ENCODE measurements around the gene BEST3. TPM values are rescaled to one million over a fixed set of nuclear protein-coding genes. Genes with fewer than 3 reads are reported as not detected.
"Not testable (repeated sequence)": the region's sequence is repeated elsewhere in the genome, so short reads cannot be mapped to it uniquely, and the experiment has no call there.

BEST3 gene
- total RNA-seq, 1 experiment from 2014 or later: not detected

GRCh38 chr12:69621551-69621950, 77.6 kb downstream of the BEST3 start:
- in situ Hi-C loops (cut with HindIII; ENCODE audit: low pct_unique_long_range_greater_than_20kb, low sequenced_read_pairs): no loop called here
- no peak for DNase-seq (ENCODE audit: low read depth, low spot score)

- in situ Hi-C loops (cut with HindIII; ENCODE audit: low pct_unique_long_range_greater_than_20kb, low sequenced_read_pairs): no loop called here
Observed at GRCh38 chr12:69620921-69621320, 78.2 kb downstream of the BEST3 start.

GRCh38 chr12:69620077-69620476, 79.0 kb downstream of the BEST3 start:
- in situ Hi-C loops (cut with HindIII; ENCODE audit: low pct_unique_long_range_greater_than_20kb, low sequenced_read_pairs): no loop called here
- no peak for DNase-seq (ENCODE audit: low read depth, low spot score)

More at GRCh38 chr12:69620921-69621320, 78.2 kb downstream of the BEST3 start:
- no peak for DNase-seq (ENCODE audit: low read depth, low spot score)

- in situ Hi-C loops (cut with HindIII; ENCODE audit: low pct_unique_long_range_greater_than_20kb, low sequenced_read_pairs): no loop called here
Observed at GRCh38 chr12:69619050-69619449, 80.1 kb downstream of the BEST3 start.

GRCh38 chr12:69616025-69616424, 83.1 kb downstream of the BEST3 start:
- in situ Hi-C loops (cut with HindIII; ENCODE audit: low pct_unique_long_range_greater_than_20kb, low sequenced_read_pairs): no loop called here
- no peak for DNase-seq (ENCODE audit: low read depth, low spot score)

More at GRCh38 chr12:69619050-69619449, 80.1 kb downstream of the BEST3 start:
- DNase-seq (ENCODE audit: low read depth, low spot score): no peak

GRCh38 chr12:69613351-69613750, 85.8 kb downstream of the BEST3 start:
- DNase-seq (ENCODE audit: low read depth, low spot score): no peak

GRCh38 chr12:69610729-69611128, 88.4 kb downstream of the BEST3 start, which contains the start of gene LRRC10:
LRRC10 (minus strand) TSS chr12:69610907; CDS start chr12:69610838, 69 bp downstream.
- no peak for DNase-seq (ENCODE audit: low read depth, low spot score)
- in situ Hi-C loops (cut with HindIII; ENCODE audit: low pct_unique_long_range_greater_than_20kb, low sequenced_read_pairs): no loop called here

More at GRCh38 chr12:69613351-69613750, 85.8 kb downstream of the BEST3 start:
- in situ Hi-C loops (cut with HindIII; ENCODE audit: low pct_unique_long_range_greater_than_20kb, low sequenced_read_pairs): no loop called here

- in situ Hi-C loops (cut with HindIII; ENCODE audit: low pct_unique_long_range_greater_than_20kb, low sequenced_read_pairs): no loop called here
- DNase-seq (ENCODE audit: low read depth, low spot score): no peak
Observed at GRCh38 chr12:69610126-69610525, 89.0 kb downstream of the BEST3 start.

- DNase-seq (ENCODE audit: low read depth, low spot score): no peak
- in situ Hi-C loops (cut with HindIII; ENCODE audit: low pct_unique_long_range_greater_than_20kb, low sequenced_read_pairs): no loop called here
Observed at GRCh38 chr12:69608114-69608513, 91.0 kb downstream of the BEST3 start.

- DNase-seq (ENCODE audit: low read depth, low spot score); in situ Hi-C loops (cut with HindIII; ENCODE audit: low pct_unique_long_range_greater_than_20kb, low sequenced_read_pairs): not testable (repeated sequence)
Observed at GRCh38 chr12:69604275-69604674, 94.8 kb downstream of the BEST3 start.

Other genes starting within 250 kb of the BEST3 start
- gene FRS2, start 228.9 kb downstream of the BEST3 start, total RNA-seq (2014; rRNA removed; shearing (Covaris generic)): 24.3 and 26.6 TPM in 2 replicates
- gene CCT2, start 113.8 kb downstream of the BEST3 start, total RNA-seq (2014; rRNA removed; shearing (Covaris generic)): 474 and 489 TPM in 2 replicates
- gene LRRC10, start 88.4 kb downstream of the BEST3 start, total RNA-seq (2014; rRNA removed; shearing (Covaris generic)): not detected in 2 replicates
- 16.5 and 18.8 TPM in 2 replicates for gene RAB3IP, start 39.6 kb upstream of the BEST3 start, total RNA-seq (2014; rRNA removed; shearing (Covaris generic))
- not detected in 2 replicates for gene MYRFL, start 125.9 kb upstream of the BEST3 start, total RNA-seq (2014; rRNA removed; shearing (Covaris generic))

All from SK-MEL-5 (cell line).